Esophagus squamous epithelium (tissue), 4 donors: Measurements from ENCODE around the gene TNFRSF13B.

ENCODE experiments used
- POLR2A ChIP-seq, 4 donors: fragments of 450-650 bp; IDR thresholded peaks; one replicate each; pipeline ENCODE4 v1.6.1; 2017; ENCODE audit warnings: antibody characterized with exemption in 4 of 4, mild to moderate bottlenecking in 4 of 4, moderate library complexity in 3 of 4
- TF ChIP-seq, protein P1 (sequence below), 6 experiments: fragments of 450-650 bp in 4 of 6; fragments of 200-600 bp in 2 of 6; sonication (generic) in 2 of 6; IDR thresholded peaks; one replicate each; pipeline ENCODE4 v1.5.1; 2016 to 2019; ENCODE audit warnings: antibody characterized with exemption in 6 of 6, mild to moderate bottlenecking in 4 of 6, moderate library complexity in 4 of 6

GRCh38 chr17:16889088-16889465 lies 82.8 kb downstream of the TNFRSF13B start:
- no peak for TF ChIP-seq POLR2A (IDR thresholded peaks at IDR 0.05)
- TF ChIP-seq, protein P1, sequence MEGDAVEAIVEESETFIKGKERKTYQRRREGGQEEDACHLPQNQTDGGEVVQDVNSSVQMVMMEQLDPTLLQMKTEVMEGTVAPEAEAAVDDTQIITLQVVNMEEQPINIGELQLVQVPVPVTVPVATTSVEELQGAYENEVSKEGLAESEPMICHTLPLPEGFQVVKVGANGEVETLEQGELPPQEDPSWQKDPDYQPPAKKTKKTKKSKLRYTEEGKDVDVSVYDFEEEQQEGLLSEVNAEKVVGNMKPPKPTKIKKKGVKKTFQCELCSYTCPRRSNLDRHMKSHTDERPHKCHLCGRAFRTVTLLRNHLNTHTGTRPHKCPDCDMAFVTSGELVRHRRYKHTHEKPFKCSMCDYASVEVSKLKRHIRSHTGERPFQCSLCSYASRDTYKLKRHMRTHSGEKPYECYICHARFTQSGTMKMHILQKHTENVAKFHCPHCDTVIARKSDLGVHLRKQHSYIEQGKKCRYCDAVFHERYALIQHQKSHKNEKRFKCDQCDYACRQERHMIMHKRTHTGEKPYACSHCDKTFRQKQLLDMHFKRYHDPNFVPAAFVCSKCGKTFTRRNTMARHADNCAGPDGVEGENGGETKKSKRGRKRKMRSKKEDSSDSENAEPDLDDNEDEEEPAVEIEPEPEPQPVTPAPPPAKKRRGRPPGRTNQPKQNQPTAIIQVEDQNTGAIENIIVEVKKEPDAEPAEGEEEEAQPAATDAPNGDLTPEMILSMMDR (IDR thresholded peaks at IDR 0.05) = no peak
